COLO668 (cell line): Measurements from ENCODE around the gene PLGRKT.
"Not testable (repeated sequence)": the region's sequence is repeated elsewhere in the genome, so short reads cannot be mapped to it uniquely, and the experiment has no call there.

Experiments used
- DNase-seq: peaks from one replicate; lab custom pipeline; 2025; ENCODE audit not compliant: unreplicated experiment; lab: John Stamatoyannopoulos, UW

The PLGRKT gene

GRCh38 chr9:5388026-5388819 lies 49.5 kb downstream of the PLGRKT start:
- no peak for DNase-seq

- no peak for DNase-seq
Observed at GRCh38 chr9:5384436-5384835, 53.3 kb downstream of the PLGRKT start.

- no peak for DNase-seq
Observed at GRCh38 chr9:5382479-5382878, 55.2 kb downstream of the PLGRKT start.

GRCh38 chr9:5375790-5376477 lies 61.8 kb downstream of the PLGRKT start:
- DNase-seq, result no peak

GRCh38 chr9:5375091-5375490 lies 62.6 kb downstream of the PLGRKT start:
- no peak for DNase-seq

- no peak for DNase-seq
Observed at GRCh38 chr9:5364294-5365024, 73.3 kb downstream of the PLGRKT start.

- no peak for DNase-seq
Observed at GRCh38 chr9:5361326-5362010, 76.3 kb downstream of the PLGRKT start.

GRCh38 chr9:5360341-5360740 lies 77.4 kb downstream of the PLGRKT start:
- no peak for DNase-seq

- no peak for DNase-seq
Observed at GRCh38 chr9:5357431-5358105, 80.2 kb downstream of the PLGRKT start.

- no peak for DNase-seq
Observed at GRCh38 chr9:5355817-5356216, 81.9 kb downstream of the PLGRKT start.

GRCh38 chr9:5355226-5355625 lies 82.5 kb downstream of the PLGRKT start:
- no peak for DNase-seq

- DNase-seq, result no peak
Observed at GRCh38 chr9:5354184-5354583, 83.5 kb downstream of the PLGRKT start.

- DNase-seq, result no peak
Observed at GRCh38 chr9:5352637-5353248, 85.0 kb downstream of the PLGRKT start.

- DNase-seq, result not testable (repeated sequence)
Observed at GRCh38 chr9:5338992-5339981, 98.4 kb downstream of the PLGRKT start, which contains the start of gene RLN1. Gene RLN1 (minus strand): TSS chr9:5339876. CDS start chr9:5339746, 130 bp downstream.

GRCh38 chr9:5336688-5337087 lies 101.0 kb downstream of the PLGRKT start:
- no peak for DNase-seq

- not testable (repeated sequence) for DNase-seq
Observed at GRCh38 chr9:5331276-5331675, 106.4 kb downstream of the PLGRKT start.

GRCh38 chr9:5326893-5327548 lies 110.7 kb downstream of the PLGRKT start:
- no peak for DNase-seq

GRCh38 chr9:5326187-5326586 lies 111.5 kb downstream of the PLGRKT start:
- DNase-seq, result no peak
